ENCODE measurements around the gene SP5. TPM values are rescaled to one million over a fixed set of nuclear protein-coding genes. Genes with fewer than 3 reads are reported as not detected.

Gene SP5
- total and polyA plus RNA-seq, 9 of the 15 experiments (the other 6 are each of a cell fraction or from before 2014, with no cell fraction given): 0.03 to 1.7 (median 0.16) TPM; not detected in 1

DNA sequence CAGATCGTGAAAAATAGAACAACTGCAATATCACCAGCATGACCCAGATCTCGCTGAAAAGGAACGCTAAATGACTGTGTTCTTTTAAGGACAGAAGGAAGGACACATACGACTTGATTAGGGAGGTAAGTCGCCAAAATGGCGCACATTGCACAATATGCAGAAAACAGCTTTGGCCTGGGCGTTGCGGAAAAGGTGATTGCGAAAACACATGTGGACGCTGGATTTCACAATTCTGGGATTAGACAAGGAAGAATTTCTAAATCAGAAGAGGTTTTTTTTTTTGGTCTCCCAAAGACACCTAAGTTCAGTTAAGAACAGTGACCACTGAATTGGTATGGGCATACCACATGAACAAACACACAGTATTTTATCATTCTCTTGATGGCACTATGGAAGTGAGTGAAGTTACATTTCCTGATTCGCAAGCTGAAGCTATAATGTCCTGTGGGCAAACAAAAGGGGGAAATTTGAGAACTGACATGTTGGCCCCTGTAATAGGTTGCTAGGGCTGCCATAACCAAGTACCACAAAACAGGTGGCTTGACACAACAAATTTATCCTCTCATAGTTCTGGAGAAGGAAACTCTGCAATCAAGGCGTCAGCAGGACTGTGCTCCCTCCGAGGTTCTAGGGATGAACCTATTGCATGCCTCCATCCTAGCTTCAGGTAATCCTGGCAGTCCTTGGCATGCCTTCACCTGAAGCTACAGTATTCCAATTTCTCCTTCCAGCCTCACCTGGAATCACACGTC, 29.3 kb downstream of the SP5 start (continued):
- TF ChIP-seq, protein P1, sequence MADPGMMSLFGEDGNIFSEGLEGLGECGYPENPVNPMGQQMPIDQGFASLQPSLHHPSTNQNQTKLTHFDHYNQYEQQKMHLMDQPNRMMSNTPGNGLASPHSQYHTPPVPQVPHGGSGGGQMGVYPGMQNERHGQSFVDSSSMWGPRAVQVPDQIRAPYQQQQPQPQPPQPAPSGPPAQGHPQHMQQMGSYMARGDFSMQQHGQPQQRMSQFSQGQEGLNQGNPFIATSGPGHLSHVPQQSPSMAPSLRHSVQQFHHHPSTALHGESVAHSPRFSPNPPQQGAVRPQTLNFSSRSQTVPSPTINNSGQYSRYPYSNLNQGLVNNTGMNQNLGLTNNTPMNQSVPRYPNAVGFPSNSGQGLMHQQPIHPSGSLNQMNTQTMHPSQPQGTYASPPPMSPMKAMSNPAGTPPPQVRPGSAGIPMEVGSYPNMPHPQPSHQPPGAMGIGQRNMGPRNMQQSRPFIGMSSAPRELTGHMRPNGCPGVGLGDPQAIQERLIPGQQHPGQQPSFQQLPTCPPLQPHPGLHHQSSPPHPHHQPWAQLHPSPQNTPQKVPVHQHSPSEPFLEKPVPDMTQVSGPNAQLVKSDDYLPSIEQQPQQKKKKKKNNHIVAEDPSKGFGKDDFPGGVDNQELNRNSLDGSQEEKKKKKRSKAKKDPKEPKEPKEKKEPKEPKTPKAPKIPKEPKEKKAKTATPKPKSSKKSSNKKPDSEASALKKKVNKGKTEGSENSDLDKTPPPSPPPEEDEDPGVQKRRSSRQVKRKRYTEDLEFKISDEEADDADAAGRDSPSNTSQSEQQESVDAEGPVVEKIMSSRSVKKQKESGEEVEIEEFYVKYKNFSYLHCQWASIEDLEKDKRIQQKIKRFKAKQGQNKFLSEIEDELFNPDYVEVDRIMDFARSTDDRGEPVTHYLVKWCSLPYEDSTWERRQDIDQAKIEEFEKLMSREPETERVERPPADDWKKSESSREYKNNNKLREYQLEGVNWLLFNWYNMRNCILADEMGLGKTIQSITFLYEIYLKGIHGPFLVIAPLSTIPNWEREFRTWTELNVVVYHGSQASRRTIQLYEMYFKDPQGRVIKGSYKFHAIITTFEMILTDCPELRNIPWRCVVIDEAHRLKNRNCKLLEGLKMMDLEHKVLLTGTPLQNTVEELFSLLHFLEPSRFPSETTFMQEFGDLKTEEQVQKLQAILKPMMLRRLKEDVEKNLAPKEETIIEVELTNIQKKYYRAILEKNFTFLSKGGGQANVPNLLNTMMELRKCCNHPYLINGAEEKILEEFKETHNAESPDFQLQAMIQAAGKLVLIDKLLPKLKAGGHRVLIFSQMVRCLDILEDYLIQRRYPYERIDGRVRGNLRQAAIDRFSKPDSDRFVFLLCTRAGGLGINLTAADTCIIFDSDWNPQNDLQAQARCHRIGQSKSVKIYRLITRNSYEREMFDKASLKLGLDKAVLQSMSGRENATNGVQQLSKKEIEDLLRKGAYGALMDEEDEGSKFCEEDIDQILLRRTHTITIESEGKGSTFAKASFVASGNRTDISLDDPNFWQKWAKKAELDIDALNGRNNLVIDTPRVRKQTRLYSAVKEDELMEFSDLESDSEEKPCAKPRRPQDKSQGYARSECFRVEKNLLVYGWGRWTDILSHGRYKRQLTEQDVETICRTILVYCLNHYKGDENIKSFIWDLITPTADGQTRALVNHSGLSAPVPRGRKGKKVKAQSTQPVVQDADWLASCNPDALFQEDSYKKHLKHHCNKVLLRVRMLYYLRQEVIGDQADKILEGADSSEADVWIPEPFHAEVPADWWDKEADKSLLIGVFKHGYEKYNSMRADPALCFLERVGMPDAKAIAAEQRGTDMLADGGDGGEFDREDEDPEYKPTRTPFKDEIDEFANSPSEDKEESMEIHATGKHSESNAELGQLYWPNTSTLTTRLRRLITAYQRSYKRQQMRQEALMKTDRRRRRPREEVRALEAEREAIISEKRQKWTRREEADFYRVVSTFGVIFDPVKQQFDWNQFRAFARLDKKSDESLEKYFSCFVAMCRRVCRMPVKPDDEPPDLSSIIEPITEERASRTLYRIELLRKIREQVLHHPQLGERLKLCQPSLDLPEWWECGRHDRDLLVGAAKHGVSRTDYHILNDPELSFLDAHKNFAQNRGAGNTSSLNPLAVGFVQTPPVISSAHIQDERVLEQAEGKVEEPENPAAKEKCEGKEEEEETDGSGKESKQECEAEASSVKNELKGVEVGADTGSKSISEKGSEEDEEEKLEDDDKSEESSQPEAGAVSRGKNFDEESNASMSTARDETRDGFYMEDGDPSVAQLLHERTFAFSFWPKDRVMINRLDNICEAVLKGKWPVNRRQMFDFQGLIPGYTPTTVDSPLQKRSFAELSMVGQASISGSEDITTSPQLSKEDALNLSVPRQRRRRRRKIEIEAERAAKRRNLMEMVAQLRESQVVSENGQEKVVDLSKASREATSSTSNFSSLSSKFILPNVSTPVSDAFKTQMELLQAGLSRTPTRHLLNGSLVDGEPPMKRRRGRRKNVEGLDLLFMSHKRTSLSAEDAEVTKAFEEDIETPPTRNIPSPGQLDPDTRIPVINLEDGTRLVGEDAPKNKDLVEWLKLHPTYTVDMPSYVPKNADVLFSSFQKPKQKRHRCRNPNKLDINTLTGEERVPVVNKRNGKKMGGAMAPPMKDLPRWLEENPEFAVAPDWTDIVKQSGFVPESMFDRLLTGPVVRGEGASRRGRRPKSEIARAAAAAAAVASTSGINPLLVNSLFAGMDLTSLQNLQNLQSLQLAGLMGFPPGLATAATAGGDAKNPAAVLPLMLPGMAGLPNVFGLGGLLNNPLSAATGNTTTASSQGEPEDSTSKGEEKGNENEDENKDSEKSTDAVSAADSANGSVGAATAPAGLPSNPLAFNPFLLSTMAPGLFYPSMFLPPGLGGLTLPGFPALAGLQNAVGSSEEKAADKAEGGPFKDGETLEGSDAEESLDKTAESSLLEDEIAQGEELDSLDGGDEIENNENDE (IDR thresholded peaks at IDR 0.05; ENCODE audit: low read depth, low read length): no peak
- TF ChIP-seq CEBPG (CRISPR knock-in tag; IDR thresholded peaks at IDR 0.05) (peak; percentile 97), CEBPG (tag; conservative IDR thresholded peaks at IDR 0.05 in 1 of 2, IDR thresholded peaks at IDR 0.05 in 1 of 2) (peak; percentile 99 to 100), TFAM (CRISPR knock-in tag; conservative IDR thresholded peaks at IDR 0.05) (no peak), ZNF764 (CRISPR knock-in tag; IDR thresholded peaks at IDR 0.05; ENCODE audit: low read depth) (no peak), SRF (CRISPR knock-in tag; IDR thresholded peaks at IDR 0.05) (no peak), ETV6 (IDR thresholded peaks at IDR 0.05; ENCODE audit: borderline replicate concordance in 1 of 2, low read depth in 2 of 2, low read length in 1 of 2) (no peak), ETV6 (CRISPR knock-in tag; IDR thresholded peaks at IDR 0.05; ENCODE audit: borderline replicate concordance) (no peak)
- TF ChIP-seq, protein P2, sequence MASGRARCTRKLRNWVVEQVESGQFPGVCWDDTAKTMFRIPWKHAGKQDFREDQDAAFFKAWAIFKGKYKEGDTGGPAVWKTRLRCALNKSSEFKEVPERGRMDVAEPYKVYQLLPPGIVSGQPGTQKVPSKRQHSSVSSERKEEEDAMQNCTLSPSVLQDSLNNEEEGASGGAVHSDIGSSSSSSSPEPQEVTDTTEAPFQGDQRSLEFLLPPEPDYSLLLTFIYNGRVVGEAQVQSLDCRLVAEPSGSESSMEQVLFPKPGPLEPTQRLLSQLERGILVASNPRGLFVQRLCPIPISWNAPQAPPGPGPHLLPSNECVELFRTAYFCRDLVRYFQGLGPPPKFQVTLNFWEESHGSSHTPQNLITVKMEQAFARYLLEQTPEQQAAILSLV (tag; IDR thresholded peaks at IDR 0.05): peak; percentile 96
- TF ChIP-seq, protein P3, sequence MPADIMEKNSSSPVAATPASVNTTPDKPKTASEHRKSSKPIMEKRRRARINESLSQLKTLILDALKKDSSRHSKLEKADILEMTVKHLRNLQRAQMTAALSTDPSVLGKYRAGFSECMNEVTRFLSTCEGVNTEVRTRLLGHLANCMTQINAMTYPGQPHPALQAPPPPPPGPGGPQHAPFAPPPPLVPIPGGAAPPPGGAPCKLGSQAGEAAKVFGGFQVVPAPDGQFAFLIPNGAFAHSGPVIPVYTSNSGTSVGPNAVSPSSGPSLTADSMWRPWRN (IDR thresholded peaks at IDR 0.05; ENCODE audit: low read depth): no peak
- TF ChIP-seq, protein P4, sequence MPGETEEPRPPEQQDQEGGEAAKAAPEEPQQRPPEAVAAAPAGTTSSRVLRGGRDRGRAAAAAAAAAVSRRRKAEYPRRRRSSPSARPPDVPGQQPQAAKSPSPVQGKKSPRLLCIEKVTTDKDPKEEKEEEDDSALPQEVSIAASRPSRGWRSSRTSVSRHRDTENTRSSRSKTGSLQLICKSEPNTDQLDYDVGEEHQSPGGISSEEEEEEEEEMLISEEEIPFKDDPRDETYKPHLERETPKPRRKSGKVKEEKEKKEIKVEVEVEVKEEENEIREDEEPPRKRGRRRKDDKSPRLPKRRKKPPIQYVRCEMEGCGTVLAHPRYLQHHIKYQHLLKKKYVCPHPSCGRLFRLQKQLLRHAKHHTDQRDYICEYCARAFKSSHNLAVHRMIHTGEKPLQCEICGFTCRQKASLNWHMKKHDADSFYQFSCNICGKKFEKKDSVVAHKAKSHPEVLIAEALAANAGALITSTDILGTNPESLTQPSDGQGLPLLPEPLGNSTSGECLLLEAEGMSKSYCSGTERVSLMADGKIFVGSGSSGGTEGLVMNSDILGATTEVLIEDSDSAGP (CRISPR knock-in tag; IDR thresholded peaks at IDR 0.05): 0 out of 2 replicates have a peak, but pooled peaks have one; percentile 35
